A549 (cell line): Measurements from ENCODE around the gene RAD51B. TPM values are rescaled to one million over a fixed set of nuclear protein-coding genes. Genes with fewer than 3 reads are reported as not detected.

Experiments
- ATAC-seq, 2 experiments: fragments of 200-7000 bp in 1 of 2; fragments of >200 bp in 1 of 2; cut with Nextera tagmentation in 1 of 2; cut with Tn5 transposase in 1 of 2; 3 replicates each; pipeline versions ENCODE4 v1.8.0 to v1.9.1; 2018 to 2020; ENCODE audit warnings: mild to moderate bottlenecking in 1 of 2, moderate library complexity in 1 of 2
- CTCF ChIA-PET: fragments of 300-600 bp; sonication (Branson Sonifier 250); formaldehyde crosslinking; extraction: SDS; loops from one replicate; lab custom pipeline; 2021; ENCODE audit warnings: antibody characterized with exemption, inconsistent platforms; lab: Yijun Ruan, JAX
- POLR2A ChIA-PET: fragments of 350-600 bp; formaldehyde crosslinking; extraction: SDS; loops from one replicate; lab custom pipeline; 2021; ENCODE audit warnings: antibody characterized with exemption, inconsistent platforms; lab: Yijun Ruan, JAX
- DNase-seq, 2 experiments: peaks; one replicate each; pipeline versions ENCODE4 v3.0.0 to v3.0.0-alpha.2; 2011 to 2016; ENCODE audit warnings: low read depth in 1 of 2, low spot score in 1 of 2
- FAIRE-seq: peaks from 2 replicates; lab custom pipeline; 2011; peaks lifted over from hg19 to GRCh38; lab: Jason Lieb, UNC
- H3K27ac ChIP-seq, 2 experiments: fragments of >200 bp; sonication (Bioruptor Twin); formaldehyde crosslinking; 3 replicates each; pipeline ENCODE4 v1.5.1; 2016 to 2017
- H3K4me1 ChIP-seq: fragments of >200 bp; sonication (Bioruptor Twin); formaldehyde crosslinking; 3 replicates; pipeline ENCODE4 v1.6.1; 2016
- H3K4me2 ChIP-seq: fragments of >200 bp; sonication (Bioruptor Twin); formaldehyde crosslinking; 3 replicates; pipeline ENCODE4 v1.6.1; 2016
- H3K4me3 ChIP-seq: fragments of >200 bp; sonication (Bioruptor Twin); formaldehyde crosslinking; 3 replicates; pipeline ENCODE4 v1.5.1; 2016
- H3K9me3 ChIP-seq: fragments of >200 bp; sonication (Bioruptor Twin); formaldehyde crosslinking; 3 replicates; pipeline ENCODE4 v1.6.1; 2016
- CEBPB ChIP-seq, 2 experiments: fragments of >200 bp in 1 of 2; sonication (Bioruptor Twin) in 1 of 2; formaldehyde crosslinking in 1 of 2; IDR thresholded peaks; 2 replicates each; pipeline ENCODE4 v1.6.1; 2012 to 2016
- CHD2 ChIP-seq: fragments of 150-350 bp; IDR thresholded peaks from 2 replicates; pipeline ENCODE4 v1.6.1; 2014; ENCODE audit warnings: low read length; ENCODE audit not compliant: partially characterized antibody
- CHD4 ChIP-seq: fragments of 200-600 bp; sonication (generic); IDR thresholded peaks from 2 replicates; pipeline ENCODE4 v1.6.1; 2016; ENCODE audit warnings: antibody characterized with exemption, mild to moderate bottlenecking, borderline replicate concordance
- EHF ChIP-seq: fragments of 250-450 bp; sonication (Bioruptor Pico); IDR thresholded peaks from 2 replicates; pipeline ENCODE4 v1.5.0; 2020; ENCODE audit warnings: mild to moderate bottlenecking
- EHMT2 ChIP-seq: fragments of 200-600 bp; sonication (generic); IDR thresholded peaks from 2 replicates; pipeline ENCODE4 v1.6.1; 2016; ENCODE audit warnings: antibody characterized with exemption, low read depth, mild to moderate bottlenecking, moderate library complexity
- EP300 ChIP-seq, 2 experiments: fragments of >200 bp; sonication (Bioruptor Twin); formaldehyde crosslinking; IDR thresholded peaks; 2 replicates in 1 of 2; 3 replicates in 1 of 2; pipeline ENCODE4 v1.6.1; 2016 to 2017
- FOSL2 ChIP-seq, 2 experiments: fragments of 450-650 bp in 1 of 2; fragments of >200 bp in 1 of 2; sonication (Bioruptor Twin) in 1 of 2; formaldehyde crosslinking; IDR thresholded peaks; 2 replicates each; pipeline versions ENCODE4 v1.5.0 to v1.6.1; 2016 to 2020; ENCODE audit warnings: mild to moderate bottlenecking in 1 of 2, moderate library complexity in 1 of 2
- FOXS1 ChIP-seq: fragments of 250-450 bp; sonication (Bioruptor Pico); IDR thresholded peaks from 2 replicates; pipeline ENCODE4 v1.5.0; 2020; ENCODE audit warnings: mild to moderate bottlenecking, moderate library complexity
- GATA3 ChIP-seq: IDR thresholded peaks from 2 replicates; pipeline ENCODE4 v1.6.1; 2012; ENCODE audit warnings: borderline replicate concordance
- HOXA7 ChIP-seq: fragments of 250-450 bp; sonication (Bioruptor Pico); IDR thresholded peaks from 2 replicates; pipeline ENCODE4 v1.5.0; 2020; ENCODE audit warnings: mild to moderate bottlenecking, moderate library complexity
- HOXB13 ChIP-seq: fragments of 250-450 bp; sonication (Bioruptor Pico); IDR thresholded peaks from 2 replicates; pipeline ENCODE4 v1.5.0; 2020; ENCODE audit warnings: low read depth, mild to moderate bottlenecking, moderate library complexity
- HOXB5 ChIP-seq: fragments of 250-450 bp; sonication (Bioruptor Pico); IDR thresholded peaks from 2 replicates; pipeline ENCODE4 v1.5.0; 2020; ENCODE audit warnings: mild to moderate bottlenecking, moderate library complexity
- JUN ChIP-seq, 2 experiments: fragments of >200 bp; sonication (Bioruptor Twin); formaldehyde crosslinking; IDR thresholded peaks; 2 replicates in 1 of 2; 3 replicates in 1 of 2; pipeline ENCODE4 v1.6.1; 2016 to 2017
- JUNB ChIP-seq: fragments of >200 bp; sonication (Bioruptor Twin); formaldehyde crosslinking; IDR thresholded peaks from 2 replicates; pipeline ENCODE4 v1.6.1; 2016
- KDM5A ChIP-seq: fragments of 200-600 bp; sonication (generic); IDR thresholded peaks from 2 replicates; pipeline ENCODE4 v1.6.1; 2016; ENCODE audit warnings: antibody characterized with exemption, mild to moderate bottlenecking
- MYC ChIP-seq: IDR thresholded peaks from 2 replicates; pipeline ENCODE4 v1.6.1; 2012; ENCODE audit warnings: mild to moderate bottlenecking, inconsistent platforms, low read length, improper control_type of control experiment, borderline replicate concordance
- RAD21 ChIP-seq, 2 experiments: fragments of >200 bp in 1 of 2; sonication (Bioruptor Twin) in 1 of 2; formaldehyde crosslinking in 1 of 2; IDR thresholded peaks in 1 of 2; conservative IDR thresholded peaks in 1 of 2; 2 replicates in 1 of 2; 3 replicates in 1 of 2; pipeline ENCODE4 v1.6.1; 2012 to 2018; ENCODE audit warnings: inconsistent platforms in 1 of 2
- RARB ChIP-seq: fragments of 250-450 bp; sonication (Bioruptor Pico); IDR thresholded peaks from 2 replicates; pipeline ENCODE4 v1.8.0; 2021; ENCODE audit warnings: mild to moderate bottlenecking, moderate library complexity
- SMC3 ChIP-seq: fragments of >200 bp; sonication (Bioruptor Twin); formaldehyde crosslinking; IDR thresholded peaks from 3 replicates; pipeline ENCODE4 v1.6.1; 2018; ENCODE audit warnings: inconsistent platforms
- SREBF2 ChIP-seq: fragments of 450-650 bp; IDR thresholded peaks from 2 replicates; pipeline ENCODE4 v1.6.1; 2014; ENCODE audit warnings: mild to moderate bottlenecking, moderate library complexity
- ZFP36 ChIP-seq: fragments of 450-650 bp; IDR thresholded peaks from 2 replicates; pipeline ENCODE4 v1.6.1; 2014; ENCODE audit warnings: borderline replicate concordance; ENCODE audit not compliant: partially characterized antibody
- ZNF302 ChIP-seq: fragments of 250-450 bp; sonication (Bioruptor Pico); IDR thresholded peaks from 2 replicates; pipeline ENCODE4 v1.9.0; 2021; ENCODE audit warnings: inconsistent platforms, mild to moderate bottlenecking, moderate library complexity
- ZSCAN20 ChIP-seq: fragments of 250-450 bp; sonication (Bioruptor Pico); IDR thresholded peaks from 2 replicates; pipeline ENCODE4 v1.8.0; 2022; ENCODE audit warnings: mild to moderate bottlenecking, moderate library complexity
- WGBS: methylation state at CpG from one replicate; pipeline ENCODE4 v1.1.6; 2017; ENCODE audit errors: missing lambda C conversion rate; 5-methylcytosine and 5-hydroxymethylcytosine counted together
- polyA plus RNA-seq, 4 experiments: library from polyadenylated mRNA; depleted of rRNA in 3 of 4; stranded (reverse); fragments of >200 nt; fragmentation: RNase III in 1 of 4; extraction: RNeasy Plus Mini Kit Qiagen cat#74134 plus additional on column Dnase treatment in 1 of 4; gene quantifications; 2 replicates in 3 of 4; 3 replicates in 1 of 4; pipeline ENCODE4 v1.2.3, GENCODE V29; 2011 to 2017
- TF ChIP-seq, protein P1 (sequence below): IDR thresholded peaks from 2 replicates; pipeline ENCODE4 v1.6.1; 2012
- TF ChIP-seq, protein P2 (sequence below): fragments of 200-600 bp; sonication (generic); IDR thresholded peaks from 2 replicates; pipeline ENCODE4 v1.6.1; 2016; ENCODE audit warnings: antibody characterized with exemption, mild to moderate bottlenecking, moderate library complexity
- TF ChIP-seq, protein P3 (sequence below): fragments of 150-350 bp; IDR thresholded peaks from 2 replicates; pipeline ENCODE4 v1.6.1; 2014; ENCODE audit warnings: low read depth, mild to moderate bottlenecking, low read length
- TF ChIP-seq, protein P4 (sequence below): fragments of 250-450 bp; sonication (Bioruptor Pico); IDR thresholded peaks from 2 replicates; pipeline ENCODE4 v1.5.0; 2020; ENCODE audit warnings: low read depth, mild to moderate bottlenecking, moderate library complexity

Gene RAD51B
- polyA plus RNA-seq, 2 of the 4 experiments (the other 2 are of a cell fraction): 7.2 to 10.8 TPM

DNA sequence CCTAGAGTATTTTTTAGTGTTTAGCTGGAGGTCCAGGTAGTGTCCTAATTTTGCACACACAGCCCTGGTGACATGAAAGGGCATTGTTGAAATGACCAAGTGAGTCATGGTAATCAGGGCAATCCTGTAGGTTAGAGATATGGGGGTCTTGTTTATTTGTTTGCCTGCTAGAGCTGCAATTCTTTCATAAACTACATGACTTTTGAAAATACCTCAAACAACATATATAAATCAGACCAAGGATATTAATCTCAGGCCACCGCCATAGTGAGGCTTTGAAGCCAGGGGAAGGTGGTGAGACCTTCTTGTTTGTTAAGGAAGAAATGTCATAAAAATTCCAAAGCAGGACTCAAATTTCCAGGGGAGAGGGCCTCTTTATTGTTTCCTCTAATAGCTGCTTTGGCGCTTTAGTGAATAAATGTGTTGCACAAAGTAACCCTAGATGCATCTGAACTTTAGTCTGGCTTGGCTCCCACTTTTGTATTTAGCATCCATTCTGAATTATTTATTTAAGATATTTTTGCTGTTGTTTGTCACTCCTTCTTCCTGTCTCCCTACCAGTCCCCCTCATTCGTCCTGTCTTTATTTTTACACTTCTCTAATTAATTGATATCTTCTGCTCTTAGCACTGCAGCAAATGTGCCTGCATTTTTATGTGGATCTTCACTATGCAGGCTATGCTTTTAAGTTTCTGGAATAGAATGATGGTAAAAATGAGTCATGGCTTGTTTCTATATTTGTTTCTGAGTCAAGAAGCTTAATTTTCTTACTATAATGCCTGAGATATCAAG lies 430.3 kb downstream of the RAD51B start:
- 6% methylated on average over 3 of the region's 3 CpGs for WGBS
- POLR2A ChIA-PET: interaction anchor here (0.6 to 9.6 kb wide), 7 partner anchors 17 to 565 kb away, joined by 3 to 142 read pairs (median 4); partner anchors contain the start of gene ZFP36L1
- H3K9me3 ChIP-seq: no peaks in the 10 kb centered on the region; the same call in 2 of the 3 replicates
- peak overlapping the region; percentile 95 to 97 for H3K27ac ChIP-seq
- peak overlapping the region; percentile 61 for H3K4me2 ChIP-seq
- peak; percentile 54 for FAIRE-seq
- CTCF ChIA-PET: interaction anchor here (1.0 to 13.3 kb wide), 25 partner anchors 10 to 594 kb away, joined by 3 to 162 read pairs (median 5); partner anchors contain the start of gene ZFP36L1
- H3K4me3 ChIP-seq: no peak overlapping the region
- ATAC-seq: peak in 1 of 2 experiments; percentile 13; a peak in 3 of 6 replicates
- peak in 1 of 2 experiments; percentile 72 for DNase-seq
- peak in 1 of 2 experiments; percentile 28; a peak in 1 of 5 replicates for TF ChIP-seq RAD21 (conservative IDR thresholded peaks at IDR 0.05 in 1 of 2, IDR thresholded peaks at IDR 0.05 in 1 of 2)
- no peak for TF ChIP-seq MYC
- peak in 1 of 2 experiments; percentile 51; a peak in 1 of 5 replicates for TF ChIP-seq EP300 (IDR thresholded peaks at IDR 0.05)
- no peak for TF ChIP-seq HOXA7
- TF ChIP-seq CEBPB (IDR thresholded peaks at IDR 0.05): peak in 1 of 2 experiments; percentile 1; a peak in 1 of 4 replicates
- TF ChIP-seq SREBF2: no peak
- TF ChIP-seq, protein P1, sequence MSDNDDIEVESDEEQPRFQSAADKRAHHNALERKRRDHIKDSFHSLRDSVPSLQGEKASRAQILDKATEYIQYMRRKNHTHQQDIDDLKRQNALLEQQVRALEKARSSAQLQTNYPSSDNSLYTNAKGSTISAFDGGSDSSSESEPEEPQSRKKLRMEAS: peak; percentile 18; the same call in 1 of the 2 replicates
- no peak for TF ChIP-seq KDM5A
- TF ChIP-seq JUN (IDR thresholded peaks at IDR 0.05): peak; percentile 43 to 50; a peak in 2 of 5 replicates
- peak; percentile 74 for TF ChIP-seq GATA3
- TF ChIP-seq, protein P2, sequence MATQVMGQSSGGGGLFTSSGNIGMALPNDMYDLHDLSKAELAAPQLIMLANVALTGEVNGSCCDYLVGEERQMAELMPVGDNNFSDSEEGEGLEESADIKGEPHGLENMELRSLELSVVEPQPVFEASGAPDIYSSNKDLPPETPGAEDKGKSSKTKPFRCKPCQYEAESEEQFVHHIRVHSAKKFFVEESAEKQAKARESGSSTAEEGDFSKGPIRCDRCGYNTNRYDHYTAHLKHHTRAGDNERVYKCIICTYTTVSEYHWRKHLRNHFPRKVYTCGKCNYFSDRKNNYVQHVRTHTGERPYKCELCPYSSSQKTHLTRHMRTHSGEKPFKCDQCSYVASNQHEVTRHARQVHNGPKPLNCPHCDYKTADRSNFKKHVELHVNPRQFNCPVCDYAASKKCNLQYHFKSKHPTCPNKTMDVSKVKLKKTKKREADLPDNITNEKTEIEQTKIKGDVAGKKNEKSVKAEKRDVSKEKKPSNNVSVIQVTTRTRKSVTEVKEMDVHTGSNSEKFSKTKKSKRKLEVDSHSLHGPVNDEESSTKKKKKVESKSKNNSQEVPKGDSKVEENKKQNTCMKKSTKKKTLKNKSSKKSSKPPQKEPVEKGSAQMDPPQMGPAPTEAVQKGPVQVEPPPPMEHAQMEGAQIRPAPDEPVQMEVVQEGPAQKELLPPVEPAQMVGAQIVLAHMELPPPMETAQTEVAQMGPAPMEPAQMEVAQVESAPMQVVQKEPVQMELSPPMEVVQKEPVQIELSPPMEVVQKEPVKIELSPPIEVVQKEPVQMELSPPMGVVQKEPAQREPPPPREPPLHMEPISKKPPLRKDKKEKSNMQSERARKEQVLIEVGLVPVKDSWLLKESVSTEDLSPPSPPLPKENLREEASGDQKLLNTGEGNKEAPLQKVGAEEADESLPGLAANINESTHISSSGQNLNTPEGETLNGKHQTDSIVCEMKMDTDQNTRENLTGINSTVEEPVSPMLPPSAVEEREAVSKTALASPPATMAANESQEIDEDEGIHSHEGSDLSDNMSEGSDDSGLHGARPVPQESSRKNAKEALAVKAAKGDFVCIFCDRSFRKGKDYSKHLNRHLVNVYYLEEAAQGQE: no peak
- no peak for TF ChIP-seq EHMT2
- 0 out of 2 replicates have a peak, but pooled peaks have one; percentile 15 for TF ChIP-seq HOXB13 (CRISPR knock-in tag)
- TF ChIP-seq JUNB: peak; percentile 53; the same call in 1 of the 2 replicates
- TF ChIP-seq EHF: no peak
- TF ChIP-seq, protein P3, sequence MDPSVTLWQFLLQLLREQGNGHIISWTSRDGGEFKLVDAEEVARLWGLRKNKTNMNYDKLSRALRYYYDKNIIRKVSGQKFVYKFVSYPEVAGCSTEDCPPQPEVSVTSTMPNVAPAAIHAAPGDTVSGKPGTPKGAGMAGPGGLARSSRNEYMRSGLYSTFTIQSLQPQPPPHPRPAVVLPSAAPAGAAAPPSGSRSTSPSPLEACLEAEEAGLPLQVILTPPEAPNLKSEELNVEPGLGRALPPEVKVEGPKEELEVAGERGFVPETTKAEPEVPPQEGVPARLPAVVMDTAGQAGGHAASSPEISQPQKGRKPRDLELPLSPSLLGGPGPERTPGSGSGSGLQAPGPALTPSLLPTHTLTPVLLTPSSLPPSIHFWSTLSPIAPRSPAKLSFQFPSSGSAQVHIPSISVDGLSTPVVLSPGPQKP: no peak
- no peak for TF ChIP-seq ZNF302
- peak; percentile 35 for TF ChIP-seq SMC3
- no peak for TF ChIP-seq FOXS1
- TF ChIP-seq ZSCAN20 (CRISPR knock-in tag): no peak
- no peak for TF ChIP-seq RARB (CRISPR knock-in tag)
- no peak for TF ChIP-seq ZFP36
- TF ChIP-seq CHD2: no peak
- peak; percentile 51 for TF ChIP-seq FOSL2 (IDR thresholded peaks at IDR 0.05)
- TF ChIP-seq FOSL2 (CRISPR knock-in tag; IDR thresholded peaks at IDR 0.05): peak; percentile 80
- TF ChIP-seq, protein P4, sequence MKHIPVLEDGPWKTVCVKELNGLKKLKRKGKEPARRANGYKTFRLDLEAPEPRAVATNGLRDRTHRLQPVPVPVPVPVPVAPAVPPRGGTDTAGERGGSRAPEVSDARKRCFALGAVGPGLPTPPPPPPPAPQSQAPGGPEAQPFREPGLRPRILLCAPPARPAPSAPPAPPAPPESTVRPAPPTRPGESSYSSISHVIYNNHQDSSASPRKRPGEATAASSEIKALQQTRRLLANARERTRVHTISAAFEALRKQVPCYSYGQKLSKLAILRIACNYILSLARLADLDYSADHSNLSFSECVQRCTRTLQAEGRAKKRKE (CRISPR knock-in tag): 0 out of 2 replicates have a peak, but pooled peaks have one; percentile 55
- TF ChIP-seq HOXB5 (CRISPR knock-in tag): 0 out of 2 replicates have a peak, but pooled peaks have one; percentile 7
- no peak for TF ChIP-seq CHD4
- peaks cover 86% of the 10 kb centered on the region for H3K4me1 ChIP-seq
